Fibroblast of lung (primary cell): ENCODE data around the gene ZNF691.

Experiments
- EZH2 ChIP-seq: IDR thresholded peaks from 2 replicates; pipeline ENCODE4 v1.5.1; 2012; ENCODE audit warnings: low read length, control low read depth, mild to moderate bottlenecking; ENCODE audit errors: missing control alignments
- TF ChIP-seq, protein P1 (sequence below), 2 donors: IDR thresholded peaks in 1 of 2; conservative IDR thresholded peaks in 1 of 2; 1 replicate in 1 of 2; 2 replicates in 1 of 2; pipeline ENCODE4 v1.5.1; 2011 to 2012; ENCODE audit warnings: low read length in 2 of 2, control low read depth in 1 of 2, inconsistent platforms in 1 of 2, low read depth in 1 of 2, mild to moderate bottlenecking in 1 of 2

DNA sequence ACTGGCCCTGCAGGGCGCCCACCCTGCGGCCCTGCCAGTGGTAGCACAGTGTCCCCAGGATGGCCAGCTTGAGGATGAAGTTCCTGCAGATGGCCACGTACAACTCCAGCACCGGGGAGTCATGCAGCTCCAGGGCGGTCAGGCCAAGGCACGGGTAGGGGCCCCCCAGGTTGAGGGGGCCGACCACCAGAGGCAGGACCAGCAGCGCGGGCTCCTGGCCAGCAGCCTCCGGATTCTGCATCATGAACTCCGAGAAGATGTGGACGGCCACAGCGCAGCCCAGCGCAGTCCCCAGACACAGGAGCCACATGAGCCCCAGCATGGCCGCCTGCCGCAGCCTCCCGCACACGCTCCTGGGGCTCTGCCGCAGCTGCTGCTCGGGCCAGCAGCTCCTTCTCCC, 41.0 kb downstream of the ZNF691 start:
- TF ChIP-seq, protein P1, sequence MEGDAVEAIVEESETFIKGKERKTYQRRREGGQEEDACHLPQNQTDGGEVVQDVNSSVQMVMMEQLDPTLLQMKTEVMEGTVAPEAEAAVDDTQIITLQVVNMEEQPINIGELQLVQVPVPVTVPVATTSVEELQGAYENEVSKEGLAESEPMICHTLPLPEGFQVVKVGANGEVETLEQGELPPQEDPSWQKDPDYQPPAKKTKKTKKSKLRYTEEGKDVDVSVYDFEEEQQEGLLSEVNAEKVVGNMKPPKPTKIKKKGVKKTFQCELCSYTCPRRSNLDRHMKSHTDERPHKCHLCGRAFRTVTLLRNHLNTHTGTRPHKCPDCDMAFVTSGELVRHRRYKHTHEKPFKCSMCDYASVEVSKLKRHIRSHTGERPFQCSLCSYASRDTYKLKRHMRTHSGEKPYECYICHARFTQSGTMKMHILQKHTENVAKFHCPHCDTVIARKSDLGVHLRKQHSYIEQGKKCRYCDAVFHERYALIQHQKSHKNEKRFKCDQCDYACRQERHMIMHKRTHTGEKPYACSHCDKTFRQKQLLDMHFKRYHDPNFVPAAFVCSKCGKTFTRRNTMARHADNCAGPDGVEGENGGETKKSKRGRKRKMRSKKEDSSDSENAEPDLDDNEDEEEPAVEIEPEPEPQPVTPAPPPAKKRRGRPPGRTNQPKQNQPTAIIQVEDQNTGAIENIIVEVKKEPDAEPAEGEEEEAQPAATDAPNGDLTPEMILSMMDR (conservative IDR thresholded peaks at IDR 0.05 in 1 of 2, IDR thresholded peaks at IDR 0.05 in 1 of 2; ENCODE audit: low read depth in 1 of 2, low read length in 2 of 2), result no peak
- no peak for TF ChIP-seq EZH2
